ENCODE data around the gene FAM50B.

FAM50B gene

GRCh38 chr6:3894590-3895311, 45.6 kb downstream of the FAM50B start:
- Histone ChIP-seq H3K4me2 (ENCODE audit: low read depth, low read length, poor library complexity, severe bottlenecking) (no peak overlapping the region), H2AFZ (ENCODE audit: low read depth, low read length, severe bottlenecking) (no peak overlapping the region), H3K79me2 (ENCODE audit: insufficient read depth, low read length) (no peaks in the 10 kb centered on the region), H3K36me3 (ENCODE audit: low read length) (no peaks in the 10 kb centered on the region), H3F3A (ENCODE audit: insufficient read depth) (no peaks in the 10 kb centered on the region), H3K9me3 (ENCODE audit: insufficient read depth, low read length) (no peaks in the 10 kb centered on the region), H4K20me1 (ENCODE audit: low read depth, low read length) (no peaks in the 10 kb centered on the region), H3K9ac (ENCODE audit: low read length) (no peak overlapping the region), H3K4me3 (ENCODE audit: insufficient read depth, low read length, poor library complexity, severe bottlenecking) (no peak overlapping the region), H3K27me3 (ENCODE audit: low read length) (no peaks in the 10 kb centered on the region), H3K9me2 (replicated peaks; ENCODE audit: insufficient read depth, low read length) (no peaks in the 10 kb centered on the region), H3K27ac (ENCODE audit: low read depth, low read length) (no peak overlapping the region)
- TF ChIP-seq EZH2phosphoT487 (conservative IDR thresholded peaks at IDR 0.05; ENCODE audit: low read length) = no peak
- TF ChIP-seq CTCF (IDR thresholded peaks at IDR 0.05; ENCODE audit: insufficient read depth, low read length, poor library complexity, severe bottlenecking) = no peak

- no peak overlapping the region for H3K9ac ChIP-seq (ENCODE audit: low read length)
- H3F3A ChIP-seq (ENCODE audit: insufficient read depth) = no peaks in the 10 kb centered on the region
- no peak for TF ChIP-seq CTCF (IDR thresholded peaks at IDR 0.05; ENCODE audit: insufficient read depth, low read length, poor library complexity, severe bottlenecking)
- no peak for TF ChIP-seq EZH2phosphoT487 (conservative IDR thresholded peaks at IDR 0.05; ENCODE audit: low read length)
- H3K4me3 ChIP-seq (ENCODE audit: insufficient read depth, low read length, poor library complexity, severe bottlenecking) = no peak overlapping the region
- H2AFZ ChIP-seq (ENCODE audit: low read depth, low read length, severe bottlenecking) = no peak overlapping the region
- H3K79me2 ChIP-seq (ENCODE audit: insufficient read depth, low read length) = no peaks in the 10 kb centered on the region
- H3K27ac ChIP-seq (ENCODE audit: low read depth, low read length) = no peak overlapping the region
- no peaks in the 10 kb centered on the region for H4K20me1 ChIP-seq (ENCODE audit: low read depth, low read length)
- no peaks in the 10 kb centered on the region for H3K27me3 ChIP-seq (ENCODE audit: low read length)
- no peaks in the 10 kb centered on the region for H3K36me3 ChIP-seq (ENCODE audit: low read length)
- H3K9me3 ChIP-seq (ENCODE audit: insufficient read depth, low read length) = no peaks in the 10 kb centered on the region
- H3K4me2 ChIP-seq (ENCODE audit: low read depth, low read length, poor library complexity, severe bottlenecking) = no peak overlapping the region
- no peaks in the 10 kb centered on the region for H3K9me2 ChIP-seq (replicated peaks; ENCODE audit: insufficient read depth, low read length)
Observed at GRCh38 chr6:3895312-3895653, 46.1 kb downstream of the FAM50B start.

- Histone ChIP-seq H3F3A (ENCODE audit: insufficient read depth) (no peaks in the 10 kb centered on the region), H2AFZ (ENCODE audit: low read depth, low read length, severe bottlenecking) (no peak overlapping the region), H3K27me3 (ENCODE audit: low read length) (no peaks in the 10 kb centered on the region), H3K79me2 (ENCODE audit: insufficient read depth, low read length) (no peaks in the 10 kb centered on the region), H4K20me1 (ENCODE audit: low read depth, low read length) (no peaks in the 10 kb centered on the region), H3K4me2 (ENCODE audit: low read depth, low read length, poor library complexity, severe bottlenecking) (no peak overlapping the region), H3K4me3 (ENCODE audit: insufficient read depth, low read length, poor library complexity, severe bottlenecking) (no peak overlapping the region), H3K27ac (ENCODE audit: low read depth, low read length) (no peak overlapping the region), H3K9me3 (ENCODE audit: insufficient read depth, low read length) (no peaks in the 10 kb centered on the region), H3K9ac (ENCODE audit: low read length) (no peak overlapping the region), H3K9me2 (replicated peaks; ENCODE audit: insufficient read depth, low read length) (no peaks in the 10 kb centered on the region), H3K36me3 (ENCODE audit: low read length) (no peaks in the 10 kb centered on the region)
- TF ChIP-seq CTCF (IDR thresholded peaks at IDR 0.05; ENCODE audit: insufficient read depth, low read length, poor library complexity, severe bottlenecking) = no peak
- no peak for TF ChIP-seq EZH2phosphoT487 (conservative IDR thresholded peaks at IDR 0.05; ENCODE audit: low read length)
Observed at GRCh38 chr6:3895805-3896204, 46.6 kb downstream of the FAM50B start.

All from SU-DHL-6 (cell line).